ENCODE results near the gene LINC01488.

Gene LINC01488

GRCh38 chr11:69450857-69451220 is 30.6 kb upstream of the LINC01488 start:
- H3K4me3 ChIP-seq (ENCODE audit: control insufficient read depth, low read depth, low read length) = no peak overlapping the region
- TF ChIP-seq, protein P1, sequence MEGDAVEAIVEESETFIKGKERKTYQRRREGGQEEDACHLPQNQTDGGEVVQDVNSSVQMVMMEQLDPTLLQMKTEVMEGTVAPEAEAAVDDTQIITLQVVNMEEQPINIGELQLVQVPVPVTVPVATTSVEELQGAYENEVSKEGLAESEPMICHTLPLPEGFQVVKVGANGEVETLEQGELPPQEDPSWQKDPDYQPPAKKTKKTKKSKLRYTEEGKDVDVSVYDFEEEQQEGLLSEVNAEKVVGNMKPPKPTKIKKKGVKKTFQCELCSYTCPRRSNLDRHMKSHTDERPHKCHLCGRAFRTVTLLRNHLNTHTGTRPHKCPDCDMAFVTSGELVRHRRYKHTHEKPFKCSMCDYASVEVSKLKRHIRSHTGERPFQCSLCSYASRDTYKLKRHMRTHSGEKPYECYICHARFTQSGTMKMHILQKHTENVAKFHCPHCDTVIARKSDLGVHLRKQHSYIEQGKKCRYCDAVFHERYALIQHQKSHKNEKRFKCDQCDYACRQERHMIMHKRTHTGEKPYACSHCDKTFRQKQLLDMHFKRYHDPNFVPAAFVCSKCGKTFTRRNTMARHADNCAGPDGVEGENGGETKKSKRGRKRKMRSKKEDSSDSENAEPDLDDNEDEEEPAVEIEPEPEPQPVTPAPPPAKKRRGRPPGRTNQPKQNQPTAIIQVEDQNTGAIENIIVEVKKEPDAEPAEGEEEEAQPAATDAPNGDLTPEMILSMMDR (IDR thresholded peaks at IDR 0.05; ENCODE audit: control insufficient read depth, insufficient read depth, low read depth, low read length, missing control alignments) = no peak
- no peak for DNase-seq (ENCODE audit: low read depth)

DNA sequence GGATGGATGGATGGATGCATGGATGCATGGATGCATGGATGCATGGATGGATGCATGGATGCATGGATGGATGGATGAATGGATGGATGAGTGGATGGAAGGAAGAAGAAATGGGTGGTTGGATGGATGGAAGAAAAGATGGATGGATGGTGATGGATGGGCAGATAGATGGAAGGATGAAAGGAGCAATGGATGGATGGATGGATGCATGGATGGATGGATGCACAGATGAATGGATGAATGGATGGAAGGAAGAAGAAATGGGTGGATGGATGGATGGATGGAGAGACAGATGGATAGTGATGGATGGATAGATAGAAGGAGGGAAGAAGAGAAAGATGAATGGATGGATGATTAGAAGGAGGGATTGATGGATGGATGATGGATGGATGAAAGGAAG is 30.2 kb upstream of the LINC01488 start:
- DNase-seq (ENCODE audit: low read depth) = no peak
- TF ChIP-seq, protein P1 (IDR thresholded peaks at IDR 0.05; ENCODE audit: control insufficient read depth, insufficient read depth, low read depth, low read length, missing control alignments) = no peak
- no peak overlapping the region for H3K4me3 ChIP-seq (ENCODE audit: control insufficient read depth, low read depth, low read length)

DNA sequence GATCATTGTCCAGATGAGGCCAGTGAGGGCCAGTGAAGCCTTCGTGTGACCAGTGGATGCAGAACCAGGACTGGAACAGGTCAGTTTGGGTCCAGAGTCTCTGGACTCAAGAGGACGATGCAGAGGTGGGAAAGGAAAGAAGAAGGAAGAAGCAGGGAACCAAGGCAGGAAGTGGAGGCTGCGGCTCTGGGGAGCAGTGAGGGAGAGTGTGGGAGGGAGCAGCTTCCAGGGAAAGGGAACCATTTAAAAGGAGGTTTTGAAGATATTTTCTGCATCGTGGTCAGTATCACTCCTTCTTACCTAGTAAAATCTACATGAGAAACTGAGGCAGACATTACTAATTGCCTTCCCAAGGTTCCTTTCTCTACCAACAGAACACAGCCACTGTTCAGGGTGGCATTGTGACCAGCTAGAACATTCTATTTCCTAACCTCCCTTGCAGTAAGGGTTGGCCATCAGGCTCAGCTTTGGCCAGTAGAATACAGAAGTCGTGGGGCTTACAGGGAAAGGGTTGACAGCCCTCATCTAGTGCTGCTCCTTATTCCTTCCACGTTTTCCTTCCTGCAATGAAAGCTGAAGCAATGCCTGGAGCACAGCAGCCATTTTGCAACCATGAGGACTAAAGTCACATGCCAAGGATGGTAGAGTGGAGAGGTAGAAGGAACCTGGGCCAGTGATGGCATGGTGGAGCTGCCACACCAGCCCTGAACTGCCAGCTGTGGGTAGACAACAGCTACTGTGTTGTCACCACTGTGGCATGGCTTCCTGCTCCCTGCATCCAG is 29.1 kb upstream of the LINC01488 start:
- no peak overlapping the region for H3K4me3 ChIP-seq (ENCODE audit: control insufficient read depth, low read depth, low read length)
- DNase-seq (ENCODE audit: low read depth) = no peak
- TF ChIP-seq, protein P1 (IDR thresholded peaks at IDR 0.05; ENCODE audit: control insufficient read depth, insufficient read depth, low read depth, low read length, missing control alignments) = no peak

DNA sequence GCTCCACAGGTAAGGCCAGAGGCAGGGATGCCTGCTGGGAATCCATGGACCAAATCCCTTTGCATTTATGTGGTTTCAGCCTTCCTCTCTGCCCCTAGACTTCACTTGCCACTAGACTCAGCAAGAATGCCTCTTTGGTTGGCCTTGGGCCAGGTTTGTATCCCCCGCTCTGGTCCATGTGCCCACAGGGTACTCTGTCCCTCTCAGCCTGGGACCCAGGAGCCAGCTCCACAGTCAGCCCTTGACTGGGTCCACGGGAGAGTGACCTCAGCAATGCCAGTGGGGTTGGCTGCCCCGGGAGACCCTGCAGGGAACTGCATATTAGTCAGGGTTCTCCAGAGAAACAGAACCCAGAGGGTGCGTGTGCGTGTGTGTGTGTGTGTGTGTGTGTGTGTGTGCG is 28.3 kb upstream of the LINC01488 start:
- H3K4me3 ChIP-seq (ENCODE audit: control insufficient read depth, low read depth, low read length) = no peak overlapping the region
- TF ChIP-seq, protein P1 (IDR thresholded peaks at IDR 0.05; ENCODE audit: control insufficient read depth, insufficient read depth, low read depth, low read length, missing control alignments) = no peak
- DNase-seq (ENCODE audit: low read depth) = no peak

DNA sequence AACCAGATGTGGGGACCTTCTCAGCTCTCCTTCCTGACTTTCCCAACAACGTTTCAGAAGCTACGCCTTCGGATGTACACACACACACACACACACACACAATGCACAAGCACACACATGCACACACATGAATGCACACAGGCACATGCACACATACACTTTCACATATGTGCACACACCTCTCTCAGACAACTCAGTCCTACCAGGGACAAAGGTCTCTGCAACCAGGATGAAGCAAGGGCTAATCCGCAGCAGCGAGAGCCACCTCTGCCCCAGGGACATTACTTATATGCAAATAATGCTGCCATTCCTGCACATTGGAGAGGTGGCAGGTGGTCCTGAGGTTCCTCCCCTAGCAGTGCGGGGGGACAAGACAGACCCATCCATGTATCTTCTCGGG is 27.4 kb upstream of the LINC01488 start:
- TF ChIP-seq, protein P1 (IDR thresholded peaks at IDR 0.05; ENCODE audit: control insufficient read depth, insufficient read depth, low read depth, low read length, missing control alignments) = no peak
- H3K4me3 ChIP-seq (ENCODE audit: control insufficient read depth, low read depth, low read length) = no peak overlapping the region
- DNase-seq (ENCODE audit: low read depth) = no peak

GRCh38 chr11:69455969-69456368 is 25.5 kb upstream of the LINC01488 start:
- DNase-seq (ENCODE audit: low read depth) = no peak
- H3K4me3 ChIP-seq (ENCODE audit: control insufficient read depth, low read depth, low read length) = no peak overlapping the region
- TF ChIP-seq, protein P1 (IDR thresholded peaks at IDR 0.05; ENCODE audit: control insufficient read depth, insufficient read depth, low read depth, low read length, missing control alignments) = no peak

Measured in AG09309 (cell line).